Caco-2 (cell line): ENCODE data around the gene VPS39. TPM values are rescaled to one million over a fixed set of nuclear protein-coding genes. Genes with fewer than 3 reads are reported as not detected.

Source experiments
- BruUV-seq: library from RNA; stranded (reverse); fragments of 400-500 nt; replicated peaks from 2 replicates; lab custom pipeline; 2021; lab: Mats Ljungman, UMichigan
- CTCF ChIA-PET: fragments of 300-600 bp; sonication (Branson Sonifier 250); formaldehyde crosslinking; loops from one replicate; lab custom pipeline; 2022; ENCODE audit warnings: antibody characterized with exemption; lab: Charles Lee
- POLR2A ChIA-PET: fragments of 300-600 bp; sonication (Branson Sonifier 250); formaldehyde crosslinking; loops from one replicate; lab custom pipeline; 2022; ENCODE audit warnings: antibody characterized with exemption; lab: Charles Lee
- DNase-seq, 2 experiments: peaks; one replicate each; pipeline versions ENCODE4 v3.0.0 to v3.0.0-alpha.2; 2020 to 2022
- H3K27me3 ChIP-seq: replicated peaks from 2 replicates; pipeline ENCODE4 v1.6.0; 2011; ENCODE audit warnings: low read length; ENCODE audit not compliant: control insufficient read depth, insufficient read depth
- H3K36me3 ChIP-seq: 2 replicates; pipeline ENCODE4 v1.5.1; 2011; ENCODE audit warnings: low read length; ENCODE audit not compliant: control insufficient read depth, insufficient read depth
- H3K4me1 ChIP-seq: fragments of 250-450 bp; sonication (Bioruptor Pico); 2 replicates; pipeline ENCODE4 v1.5.1; 2020; ENCODE audit warnings: mild to moderate bottlenecking
- H3K4me3 ChIP-seq: 2 replicates; pipeline ENCODE4 v1.5.1; 2011; ENCODE audit warnings: low read depth, mild to moderate bottlenecking, control low read depth, low read length
- H3K9me3 ChIP-seq: fragments of 250-450 bp; sonication (Bioruptor Pico); 2 replicates; pipeline ENCODE4 v1.5.1; 2020; ENCODE audit warnings: mild to moderate bottlenecking, moderate library complexity
- H3K27ac Mint-ChIP-seq: one replicate; pipeline ENCODE4 v1.8.0; 2022; ENCODE audit warnings: mixed read lengths; ENCODE audit not compliant: unreplicated experiment
- H3K27me3 Mint-ChIP-seq: one replicate; pipeline ENCODE4 v1.8.0; 2022; ENCODE audit warnings: mixed read lengths; ENCODE audit not compliant: insufficient read depth, unreplicated experiment
- H3K36me3 Mint-ChIP-seq: one replicate; pipeline ENCODE4 v1.8.0; 2022; ENCODE audit warnings: mild to moderate bottlenecking, mixed read lengths; ENCODE audit not compliant: insufficient read depth, unreplicated experiment
- H3K4me1 Mint-ChIP-seq: one replicate; pipeline ENCODE4 v1.8.0; 2022; ENCODE audit warnings: low read depth, mixed read lengths; ENCODE audit not compliant: unreplicated experiment
- H3K4me3 Mint-ChIP-seq: one replicate; pipeline ENCODE4 v1.8.0; 2022; ENCODE audit warnings: mild to moderate bottlenecking, moderate library complexity, mixed read lengths; ENCODE audit not compliant: unreplicated experiment
- H3K9me3 Mint-ChIP-seq: one replicate; pipeline ENCODE4 v1.8.0; 2022; ENCODE audit warnings: mixed read lengths; ENCODE audit not compliant: unreplicated experiment
- intact Hi-C: fragments of 100-400 bp; cut with micrococcal nuclease; formaldehyde crosslinking; loops from one replicate; pipeline ENCODE4 v1.10.0; 2022; ENCODE audit not compliant: unreplicated experiment
- total RNA-seq: library from RNA; stranded (reverse); gene quantifications from 2 replicates; pipeline ENCODE4 v1.2.3, GENCODE V29; 2022
- TF ChIP-seq, protein P1 (sequence below), 2 experiments: fragments of 200-600 bp in 1 of 2; IDR thresholded peaks; 1 replicate in 1 of 2; 2 replicates in 1 of 2; pipeline versions ENCODE4 v1.5.1 to v1.8.0; 2011 to 2022; ENCODE audit warnings: antibody characterized with exemption in 1 of 2, control low read depth in 1 of 2, inconsistent platforms in 1 of 2, low read depth in 1 of 2, low read length in 1 of 2, mild to moderate bottlenecking in 1 of 2, moderate library complexity in 1 of 2; ENCODE audit not compliant: insufficient read depth in 1 of 2, severe bottlenecking in 1 of 2, unreplicated experiment in 1 of 2

Gene VPS39
- total RNA-seq, 1 experiment from 2014 or later, result 48.4 TPM

GRCh38 chr15:42143356-42143755 lies 64.7 kb downstream of the VPS39 start:
- intact Hi-C loops, result no loop called here

DNA sequence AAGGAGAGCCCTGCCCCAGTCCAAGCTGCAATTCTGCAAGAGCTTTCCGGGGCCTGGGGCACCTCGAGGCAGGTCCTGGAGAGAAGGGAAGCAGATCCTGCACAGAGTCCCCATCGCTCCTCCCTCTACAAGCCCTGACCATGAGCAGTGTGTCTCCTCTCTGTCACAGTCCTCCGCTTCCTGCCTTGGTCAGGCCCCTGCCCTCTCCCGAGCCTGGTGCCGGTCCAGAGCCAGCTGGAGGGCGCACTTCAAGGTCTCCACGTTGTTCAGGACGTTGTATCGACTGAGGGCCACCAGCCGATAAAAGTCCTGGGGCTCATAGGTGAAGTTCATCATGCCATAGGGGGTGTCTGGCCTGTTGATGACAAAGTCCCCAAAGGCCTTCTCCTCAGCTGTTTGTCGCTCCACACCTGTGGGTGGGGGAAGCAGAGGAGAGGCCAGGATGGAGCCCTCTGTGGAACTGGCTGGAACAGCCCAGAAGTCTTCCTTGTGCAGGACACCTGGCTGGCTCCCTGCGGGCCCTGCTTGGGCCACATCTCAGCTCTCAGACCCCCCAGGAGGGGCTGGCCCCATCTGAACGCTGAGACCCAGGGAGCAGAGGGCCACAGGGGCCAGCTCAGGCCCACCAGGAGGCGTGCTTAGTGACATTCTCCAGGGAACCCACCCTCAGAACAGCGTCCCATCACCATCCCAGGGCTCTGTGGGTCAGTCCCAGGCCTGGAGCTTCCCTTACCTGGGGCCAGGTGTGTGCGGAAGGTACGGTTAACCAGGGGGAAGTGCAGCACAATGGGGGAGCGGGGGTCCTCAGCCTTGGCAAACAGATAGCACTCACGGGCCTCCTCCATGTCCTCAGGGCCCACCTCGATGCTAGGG lies 66.1 kb downstream of the VPS39 start:
- POLR2A ChIA-PET, result no interaction called here
- BruUV-seq, result no TSS peak
- H3K36me3 Mint-ChIP-seq, result peaks cover 4% of the 10 kb centered on the region
- intact Hi-C loops, result no loop called here
- Histone ChIP-seq H3K27me3 (no peaks in the 10 kb centered on the region), H3K4me1 (peaks cover 11% of the 10 kb centered on the region; the same call in 1 of the 2 replicates), H3K36me3 (no peaks in the 10 kb centered on the region), H3K4me3 (no peak overlapping the region), H3K9me3 (peaks cover 20% of the 10 kb centered on the region)
- peak in 1 of 2 experiments; percentile 24 for DNase-seq
- CTCF ChIA-PET, result interaction anchor here (0.7 kb wide), 1 partner anchor 1237 kb away, joined by 3 read pairs; no protein-coding TSS in a partner anchor
- no peak overlapping the region for H3K4me3 Mint-ChIP-seq
- H3K27ac Mint-ChIP-seq, result no peak overlapping the region
- no peaks in the 10 kb centered on the region for H3K27me3 Mint-ChIP-seq
- H3K4me1 Mint-ChIP-seq, result no peaks in the 10 kb centered on the region
- H3K9me3 Mint-ChIP-seq, result peaks cover 22% of the 10 kb centered on the region
- TF ChIP-seq, protein P1, sequence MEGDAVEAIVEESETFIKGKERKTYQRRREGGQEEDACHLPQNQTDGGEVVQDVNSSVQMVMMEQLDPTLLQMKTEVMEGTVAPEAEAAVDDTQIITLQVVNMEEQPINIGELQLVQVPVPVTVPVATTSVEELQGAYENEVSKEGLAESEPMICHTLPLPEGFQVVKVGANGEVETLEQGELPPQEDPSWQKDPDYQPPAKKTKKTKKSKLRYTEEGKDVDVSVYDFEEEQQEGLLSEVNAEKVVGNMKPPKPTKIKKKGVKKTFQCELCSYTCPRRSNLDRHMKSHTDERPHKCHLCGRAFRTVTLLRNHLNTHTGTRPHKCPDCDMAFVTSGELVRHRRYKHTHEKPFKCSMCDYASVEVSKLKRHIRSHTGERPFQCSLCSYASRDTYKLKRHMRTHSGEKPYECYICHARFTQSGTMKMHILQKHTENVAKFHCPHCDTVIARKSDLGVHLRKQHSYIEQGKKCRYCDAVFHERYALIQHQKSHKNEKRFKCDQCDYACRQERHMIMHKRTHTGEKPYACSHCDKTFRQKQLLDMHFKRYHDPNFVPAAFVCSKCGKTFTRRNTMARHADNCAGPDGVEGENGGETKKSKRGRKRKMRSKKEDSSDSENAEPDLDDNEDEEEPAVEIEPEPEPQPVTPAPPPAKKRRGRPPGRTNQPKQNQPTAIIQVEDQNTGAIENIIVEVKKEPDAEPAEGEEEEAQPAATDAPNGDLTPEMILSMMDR (IDR thresholded peaks at IDR 0.05; ENCODE audit: insufficient read depth in 1 of 2, low read depth in 1 of 2, low read length in 1 of 2, severe bottlenecking in 1 of 2, unreplicated experiment in 1 of 2), result no peak

More at GRCh38 chr15:42143356-42143755, 64.7 kb downstream of the VPS39 start:
- H3K4me1 ChIP-seq, result peaks cover 13% of the 10 kb centered on the region
- CTCF ChIA-PET, result interaction anchor here (0.7 kb wide), 1 partner anchor 48 kb away, joined by 6 read pairs; no protein-coding TSS in a partner anchor
- Mint-ChIP-seq H3K27ac (no peak overlapping the region), H3K4me1 (peaks cover 2% of the 10 kb centered on the region), H3K4me3 (no peak overlapping the region), H3K9me3 (peaks cover 11% of the 10 kb centered on the region), H3K27me3 (no peaks in the 10 kb centered on the region), H3K36me3 (no peaks in the 10 kb centered on the region)
- peaks cover 16% of the 10 kb centered on the region for H3K9me3 ChIP-seq
- no TSS peak for BruUV-seq
- no peaks in the 10 kb centered on the region for H3K27me3 ChIP-seq
- POLR2A ChIA-PET, result no interaction called here
- peak in 1 of 2 experiments; percentile 23 for DNase-seq
- H3K4me3 ChIP-seq, result no peak overlapping the region
- TF ChIP-seq, protein P1 (IDR thresholded peaks at IDR 0.05; ENCODE audit: insufficient read depth in 1 of 2, low read depth in 1 of 2, low read length in 1 of 2, severe bottlenecking in 1 of 2, unreplicated experiment in 1 of 2), result no peak
- H3K36me3 ChIP-seq, result no peaks in the 10 kb centered on the region

- no peak overlapping the region for H3K27ac Mint-ChIP-seq
- H3K4me3 Mint-ChIP-seq, result no peak overlapping the region
- peaks cover 4% of the 10 kb centered on the region for H3K36me3 Mint-ChIP-seq
- H3K27me3 ChIP-seq, result no peaks in the 10 kb centered on the region
- BruUV-seq, result no TSS peak
- H3K36me3 ChIP-seq, result no peaks in the 10 kb centered on the region
- peak in 1 of 2 experiments; percentile 5 for DNase-seq
- CTCF ChIA-PET, result no interaction called here
- H3K4me1 ChIP-seq, result peaks cover 11% of the 10 kb centered on the region; the same call in 1 of the 2 replicates
- POLR2A ChIA-PET, result no interaction called here
- TF ChIP-seq, protein P1 (IDR thresholded peaks at IDR 0.05; ENCODE audit: insufficient read depth in 1 of 2, low read depth in 1 of 2, low read length in 1 of 2, severe bottlenecking in 1 of 2, unreplicated experiment in 1 of 2), result no peak
- no peak overlapping the region for H3K4me3 ChIP-seq
- peaks cover 29% of the 10 kb centered on the region for H3K9me3 Mint-ChIP-seq
- H3K4me1 Mint-ChIP-seq, result no peaks in the 10 kb centered on the region
- peaks cover 20% of the 10 kb centered on the region for H3K9me3 ChIP-seq
- H3K27me3 Mint-ChIP-seq, result no peaks in the 10 kb centered on the region
- intact Hi-C loops, result no loop called here
Observed at GRCh38 chr15:42141246-42141645, 66.9 kb downstream of the VPS39 start.
